ENCODE data around the gene NEMF. TPM values are rescaled to one million over a fixed set of nuclear protein-coding genes. Genes with fewer than 3 reads are reported as not detected.

The NEMF gene
- total RNA-seq, 1 experiment from 2014 or later = 54.0 TPM

GRCh38 chr14:49898485-49898884, 45.9 kb upstream of the NEMF start:
- no peak for TF ChIP-seq CTCF (conservative IDR thresholded peaks at IDR 0.05; ENCODE audit: low read depth, low read length)
- no peak for TF ChIP-seq EZH2 (IDR thresholded peaks at IDR 0.05; ENCODE audit: low read length, unreplicated experiment)
- TF ChIP-seq EZH2phosphoT487 (IDR thresholded peaks at IDR 0.05; ENCODE audit: borderline replicate concordance, low read length) = no peak
- intact Hi-C loops (cut with micrococcal nuclease) = loop anchor here (1.0 to 5.0 kb wide), 4 partner anchors 9 to 164 kb away; no protein-coding TSS in a partner anchor
- Histone ChIP-seq H3K4me2 (ENCODE audit: low read length) (peak overlapping the region; percentile 91), H3K27me3 (ENCODE audit: low read length) (no peaks in the 10 kb centered on the region), H3K9ac (ENCODE audit: low read length) (peak overlapping the region; percentile 100; the same call in 1 of the 2 replicates), H2AFZ (ENCODE audit: low read length) (no peak overlapping the region), H3K79me2 (ENCODE audit: low read length) (peaks cover 70% of the 10 kb centered on the region), H3K4me1 (ENCODE audit: insufficient read depth, low read length) (peaks cover 32% of the 10 kb centered on the region), H3K9me3 (ENCODE audit: low read length) (no peaks in the 10 kb centered on the region), H3F3A (ENCODE audit: low read length, unreplicated experiment) (peaks cover 7% of the 10 kb centered on the region), H3K36me3 (ENCODE audit: low read depth, low read length) (peaks cover 36% of the 10 kb centered on the region), H3K4me3 (ENCODE audit: low read length) (peak overlapping the region; percentile 91), H3K27ac (ENCODE audit: low read length) (peak overlapping the region; percentile 24), H3K9me2 (replicated peaks; ENCODE audit: low read length) (no peaks in the 10 kb centered on the region), H4K20me1 (ENCODE audit: low read length) (peaks cover 52% of the 10 kb centered on the region)
- POLR2A ChIA-PET (ENCODE audit: unreplicated experiment) = interaction anchor here (1.1 kb wide), 1 partner anchor 9 kb away, joined by 13 read pairs; no protein-coding TSS in a partner anchor
- ATAC-seq (no peak), DNase-seq (no peak)
- CTCF ChIA-PET = no interaction called here
- no TSS peak for BruUV-seq (replicated peaks)

- ChIA-PET POLR2A (ENCODE audit: unreplicated experiment) (interaction anchor here (0.7 to 1.1 kb wide), 3 partner anchors 9 to 101 kb away, joined by 3 to 13 read pairs (median 4); no protein-coding TSS in a partner anchor), CTCF (interaction anchor here (0.6 kb wide), 1 partner anchor 50 kb away, joined by 15 read pairs; no protein-coding TSS in a partner anchor)
- H3K27me3 ChIP-seq (ENCODE audit: low read length) = no peaks in the 10 kb centered on the region
- peak; percentile 28 for ATAC-seq
- BruUV-seq (replicated peaks) = no TSS peak
- peaks cover 7% of the 10 kb centered on the region for H3F3A ChIP-seq (ENCODE audit: low read length, unreplicated experiment)
- no peak overlapping the region for H2AFZ ChIP-seq (ENCODE audit: low read length)
- peak overlapping the region; percentile 91 for H3K4me2 ChIP-seq (ENCODE audit: low read length)
- peaks cover 54% of the 10 kb centered on the region for H4K20me1 ChIP-seq (ENCODE audit: low read length)
- H3K9ac ChIP-seq (ENCODE audit: low read length) = peak overlapping the region; percentile 100; the same call in 1 of the 2 replicates
- peaks cover 37% of the 10 kb centered on the region for H3K36me3 ChIP-seq (ENCODE audit: low read depth, low read length)
- peaks cover 32% of the 10 kb centered on the region for H3K4me1 ChIP-seq (ENCODE audit: insufficient read depth, low read length)
- TF ChIP-seq EZH2 (IDR thresholded peaks at IDR 0.05; ENCODE audit: low read length, unreplicated experiment) (no peak), CTCF (conservative IDR thresholded peaks at IDR 0.05; ENCODE audit: low read depth, low read length) (no peak), EZH2phosphoT487 (IDR thresholded peaks at IDR 0.05; ENCODE audit: borderline replicate concordance, low read length) (no peak)
- H3K9me2 ChIP-seq (replicated peaks; ENCODE audit: low read length) = no peaks in the 10 kb centered on the region
- peaks cover 75% of the 10 kb centered on the region for H3K79me2 ChIP-seq (ENCODE audit: low read length)
- peak overlapping the region; percentile 24 for H3K27ac ChIP-seq (ENCODE audit: low read length)
- H3K4me3 ChIP-seq (ENCODE audit: low read length) = peak overlapping the region; percentile 91
- intact Hi-C loops (cut with micrococcal nuclease) = loop anchor here (1.0 to 5.0 kb wide), 5 partner anchors 9 to 164 kb away; no protein-coding TSS in a partner anchor
- no peaks in the 10 kb centered on the region for H3K9me3 ChIP-seq (ENCODE audit: low read length)
- peak; percentile 73 for DNase-seq
These were observed 45.4 kb upstream of the NEMF start for GRCh38 chr14:49897965-49898364.

GRCh38 chr14:49897414-49897813, 44.8 kb upstream of the NEMF start:
- CTCF ChIA-PET = interaction anchor here (0.6 kb wide), 1 partner anchor 49 kb away, joined by 15 read pairs; no protein-coding TSS in a partner anchor
- ATAC-seq (no peak), DNase-seq (no peak)
- H3K36me3 ChIP-seq (ENCODE audit: low read depth, low read length) = peaks cover 37% of the 10 kb centered on the region
- H4K20me1 ChIP-seq (ENCODE audit: low read length) = peaks cover 54% of the 10 kb centered on the region
- peak overlapping the region; percentile 91 for H3K4me2 ChIP-seq (ENCODE audit: low read length)
- no peaks in the 10 kb centered on the region for H3K9me2 ChIP-seq (replicated peaks; ENCODE audit: low read length)
- no peak overlapping the region for H2AFZ ChIP-seq (ENCODE audit: low read length)
- H3K79me2 ChIP-seq (ENCODE audit: low read length) = peaks cover 80% of the 10 kb centered on the region
- POLR2A ChIA-PET (ENCODE audit: unreplicated experiment) = interaction anchor here (0.7 to 1.1 kb wide), 3 partner anchors 10 to 102 kb away, joined by 3 to 13 read pairs (median 4); no protein-coding TSS in a partner anchor
- intact Hi-C loops (cut with micrococcal nuclease) = loop anchor here (2.0 to 5.0 kb wide), 2 partner anchors 65 to 165 kb away; no protein-coding TSS in a partner anchor
- peak overlapping the region; percentile 100 for H3K9ac ChIP-seq (ENCODE audit: low read length)
- no peaks in the 10 kb centered on the region for H3K9me3 ChIP-seq (ENCODE audit: low read length)
- H3K4me3 ChIP-seq (ENCODE audit: low read length) = peak overlapping the region; percentile 91
- BruUV-seq (replicated peaks) = no TSS peak
- H3K27me3 ChIP-seq (ENCODE audit: low read length) = no peaks in the 10 kb centered on the region
- peak overlapping the region; percentile 19; the same call in 1 of the 2 replicates for H3K27ac ChIP-seq (ENCODE audit: low read length)
- peaks cover 7% of the 10 kb centered on the region for H3F3A ChIP-seq (ENCODE audit: low read length, unreplicated experiment)
- peaks cover 34% of the 10 kb centered on the region for H3K4me1 ChIP-seq (ENCODE audit: insufficient read depth, low read length)
- TF ChIP-seq EZH2 (IDR thresholded peaks at IDR 0.05; ENCODE audit: low read length, unreplicated experiment) = no peak
- TF ChIP-seq CTCF (conservative IDR thresholded peaks at IDR 0.05; ENCODE audit: low read depth, low read length) = no peak
- TF ChIP-seq EZH2phosphoT487 (IDR thresholded peaks at IDR 0.05; ENCODE audit: borderline replicate concordance, low read length) = no peak
